ENCODE measurements around the gene ITCH. TPM values are rescaled to one million over a fixed set of nuclear protein-coding genes. Genes with fewer than 3 reads are reported as not detected.

ITCH gene
- total and polyA plus RNA-seq, 9 of the 15 experiments (the other 6 are each of a cell fraction or from before 2014, with no cell fraction given): 7.5 to 53.0 (median 22.9) TPM

GRCh38 chr20:34320861-34321260 is 42.2 kb upstream of the ITCH start:
- H3K4me1 ChIP-seq (replicated peaks in 1 of 2; ENCODE audit: control insufficient read depth in 2 of 2, insufficient read depth in 2 of 2, low read length in 2 of 2): peaks cover 5 to 21% of the 10 kb centered on the region in 2 experiments

More at GRCh38 chr20:34320861-34321260, 42.2 kb upstream of the ITCH start:
- 24% methylated on average over 3 of the region's 3 CpGs for WGBS (ENCODE audit: insufficient coverage, low coverage, missing lambda C conversion rate)
- ATAC-seq: no peak
- no peak for DNase-seq (ENCODE audit: extremely low read depth in 1 of 4, low spot score in 3 of 4)
- Histone ChIP-seq H3K27ac (ENCODE audit: extremely low read depth, low read depth, low read length) (no peak overlapping the region), H3K9me3 (replicated peaks; ENCODE audit: control insufficient read depth, insufficient read depth, low read depth, low read length) (no peaks in the 10 kb centered on the region), H3K27me3 (ENCODE audit: control insufficient read depth in 2 of 2, insufficient read depth in 2 of 2, low read length in 2 of 2) (no peaks in the 10 kb centered on the region), H3K9me1 (ENCODE audit: control insufficient read depth, insufficient read depth, low read length) (no peaks in the 10 kb centered on the region), H3K36me3 (ENCODE audit: control insufficient read depth, insufficient read depth, low read length) (no peaks in the 10 kb centered on the region), H2AFZ (ENCODE audit: low read depth, low read length) (no peak overlapping the region), H3K9ac (ENCODE audit: insufficient read depth in 1 of 2, low read depth in 2 of 2, low read length in 2 of 2) (no peak overlapping the region), H4K20me1 (replicated peaks; ENCODE audit: control insufficient read depth, insufficient read depth, low read length) (no peaks in the 10 kb centered on the region), H3K4me3 (no peak overlapping the region), H3K4me2 (ENCODE audit: insufficient read depth, low read length) (no peak overlapping the region), H3K79me2 (ENCODE audit: control insufficient read depth, insufficient read depth, low read length) (no peaks in the 10 kb centered on the region)
- in situ Hi-C loops (cut with MboI) (no loop called here), intact Hi-C loops (cut with micrococcal nuclease) (no loop called here)
- BruUV-seq (replicated peaks): no TSS peak
- FAIRE-seq: no peak
- POLR2A ChIA-PET: no interaction called here
- CTCF ChIA-PET (ENCODE audit: low intra/inter-chr PET ratio): no interaction called here
- TF ChIP-seq ZNF184 (CRISPR knock-in tag; IDR thresholded peaks at IDR 0.05) (no peak), ID3 (CRISPR knock-in tag; IDR thresholded peaks at IDR 0.05) (no peak), ID3 (tag; IDR thresholded peaks at IDR 0.05) (peak; percentile 69; the same call in 1 of the 2 replicates), DLX4 (CRISPR knock-in tag; IDR thresholded peaks at IDR 0.05) (no peak), ASH1L (IDR thresholded peaks at IDR 0.05; ENCODE audit: borderline replicate concordance, low read depth, partially characterized antibody) (no peak), PTRF (tag; IDR thresholded peaks at IDR 0.05) (0 out of 2 replicates have a peak, but pooled peaks have one; percentile 63)
